ENCODE results near the gene ADM2.

Gene ADM2

DNA sequence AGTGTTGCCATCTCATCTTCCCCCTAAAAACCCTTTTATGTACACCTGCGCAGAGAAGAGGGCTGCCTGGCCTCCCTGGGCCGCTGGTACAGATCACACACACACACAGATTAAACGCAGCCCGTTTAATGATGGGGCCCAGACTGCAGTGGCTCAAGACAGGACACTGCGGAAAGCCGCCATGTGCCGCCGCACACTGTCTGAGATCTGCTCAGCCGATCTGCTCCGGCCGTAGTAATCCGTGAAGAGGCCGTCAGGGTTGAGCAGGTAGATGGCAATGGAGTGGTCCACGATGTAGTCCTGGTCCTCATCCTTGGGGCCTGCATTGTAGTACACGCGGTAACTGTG, 42.1 kb downstream of the ADM2 start:
- TF ChIP-seq CTCF (IDR thresholded peaks at IDR 0.05; ENCODE audit: low read depth, low read length, missing control alignments), result no peak
- no peak for DNase-seq (ENCODE audit: low read depth)

GRCh38 chr22:50523806-50524675, 42.7 kb downstream of the ADM2 start:
- no peak for DNase-seq (ENCODE audit: low read depth)
- TF ChIP-seq CTCF (IDR thresholded peaks at IDR 0.05; ENCODE audit: low read depth, low read length, missing control alignments), result no peak
- peak overlapping the region; percentile 60 for H3K4me3 ChIP-seq (ENCODE audit: low read depth, low read length)

More for the DNA sequence above, 42.1 kb downstream of the ADM2 start:
- H3K4me3 ChIP-seq (ENCODE audit: low read depth, low read length), result no peak overlapping the region

DNA sequence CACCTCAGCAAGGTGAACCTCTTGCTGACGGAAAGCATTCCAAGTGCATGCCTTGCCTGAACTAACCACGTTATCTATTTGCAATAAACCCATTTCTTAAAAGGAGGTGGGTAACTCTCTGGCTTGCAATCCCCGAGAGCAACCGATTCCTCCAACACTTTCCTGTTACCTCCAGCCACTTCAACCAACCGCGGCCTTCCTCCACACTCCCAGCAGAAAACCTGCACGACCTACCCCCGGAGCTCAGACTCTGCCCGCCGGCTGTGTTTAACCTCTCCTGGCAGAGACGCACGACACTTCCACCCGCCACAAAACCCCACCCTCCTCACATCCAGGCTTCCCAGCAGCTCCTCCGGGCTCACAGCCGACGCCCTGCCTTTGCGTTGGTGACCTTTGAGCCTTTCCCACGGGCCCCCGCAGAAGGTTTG, 43.3 kb downstream of the ADM2 start:
- H3K4me3 ChIP-seq (ENCODE audit: low read depth, low read length), result peak overlapping the region; percentile 60
- DNase-seq (ENCODE audit: low read depth), result no peak
- TF ChIP-seq CTCF (IDR thresholded peaks at IDR 0.05; ENCODE audit: low read depth, low read length, missing control alignments), result no peak

GRCh38 chr22:50525104-50525857, 43.9 kb downstream of the ADM2 start, which contains the start of gene SCO2:
Gene SCO2 (minus strand): TSS chr22:50525598. CDS start chr22:50524411, 1,187 bp downstream.
- H3K4me3 ChIP-seq (ENCODE audit: low read depth, low read length), result peak within 1 kb of the TSS; percentile 60
- TF ChIP-seq CTCF (IDR thresholded peaks at IDR 0.05; ENCODE audit: low read depth, low read length, missing control alignments), result no peak
- DNase-seq (ENCODE audit: low read depth), result peak; percentile 88

DNA sequence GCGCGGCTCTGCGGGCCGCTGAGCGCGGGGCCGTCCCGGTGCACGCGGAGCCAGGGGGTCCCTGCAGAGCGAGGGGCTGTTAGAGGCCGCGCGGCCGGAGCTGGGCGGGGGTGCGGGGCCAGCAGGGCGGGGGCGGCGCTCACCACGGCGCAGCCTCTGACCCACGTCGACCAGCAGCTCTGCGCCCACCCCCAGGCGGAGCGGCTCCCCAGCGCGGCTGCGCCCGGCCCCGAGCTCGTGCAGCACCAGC, 44.4 kb downstream of the ADM2 start:
- DNase-seq (ENCODE audit: low read depth), result no peak
- peak; percentile 50 for TF ChIP-seq CTCF (IDR thresholded peaks at IDR 0.05; ENCODE audit: low read depth, low read length, missing control alignments)
- peak overlapping the region; percentile 60 for H3K4me3 ChIP-seq (ENCODE audit: low read depth, low read length)

GRCh38 chr22:50526108-50526833, 44.9 kb downstream of the ADM2 start:
- peak; percentile 72 for TF ChIP-seq CTCF (IDR thresholded peaks at IDR 0.05; ENCODE audit: low read depth, low read length, missing control alignments)
- no peak for DNase-seq (ENCODE audit: low read depth)
- peak overlapping the region; percentile 60 for H3K4me3 ChIP-seq (ENCODE audit: low read depth, low read length)

Measured in GM12864 (cell line).